ENCODE results near the gene CFAP73. TPM values are rescaled to one million over a fixed set of nuclear protein-coding genes. Genes with fewer than 3 reads are reported as not detected.
"Not testable (repeated sequence)": the region's sequence is repeated elsewhere in the genome, so short reads cannot be mapped to it uniquely, and the experiment has no call there.

CFAP73 gene
- polyA plus RNA-seq, 1 of the 3 experiments (the other 2 are of a cell fraction) = not detected

- ChIA-PET CTCF (interaction anchor here (1.0 to 2.2 kb wide), 2 partner anchors 19 to 22 kb away, joined by 3 to 10 read pairs; no protein-coding TSS in a partner anchor), POLR2A (no interaction called here)
- no peaks in the 10 kb centered on the region for H3K79me2 ChIP-seq (ENCODE audit: insufficient read depth)
- H3K9me3 ChIP-seq = no peaks in the 10 kb centered on the region
- peaks cover 0 to 7% of the 10 kb centered on the region in 2 experiments; a peak in 1 of 4 replicates for H3K4me1 ChIP-seq (ENCODE audit: control insufficient read depth in 1 of 2, insufficient read depth in 2 of 2, low read depth in 1 of 2, low read length in 1 of 2)
- no peak overlapping the region for H3K4me2 ChIP-seq
- H3K36me3 ChIP-seq (replicated peaks in 1 of 2; ENCODE audit: control insufficient read depth in 1 of 2, insufficient read depth in 2 of 2, low read length in 1 of 2) = no peaks in the 10 kb centered on the region
- H3F3A ChIP-seq (replicated peaks; ENCODE audit: insufficient read depth) = no peaks in the 10 kb centered on the region
- no peak overlapping the region for H3K9ac ChIP-seq
- no peak for DNase-seq
- H4K20me1 ChIP-seq (ENCODE audit: insufficient read depth) = no peaks in the 10 kb centered on the region
- no peaks in the 10 kb centered on the region; the same call in 1 of the 2 replicates for H3K27me3 ChIP-seq (ENCODE audit: insufficient read depth)
- no peak overlapping the region for H3K4me3 ChIP-seq (ENCODE audit: low read depth in 2 of 2, low read length in 1 of 2)
- 43% methylated on average over 6 of the region's 6 CpGs for WGBS (ENCODE audit: low lambda C conversion rate)
- no peak overlapping the region for H2AFZ ChIP-seq (ENCODE audit: low read depth)
- no peak overlapping the region for H3K27ac ChIP-seq (ENCODE audit: low read depth in 2 of 2, low read length in 1 of 2)
- TF ChIP-seq MXI1 (IDR thresholded peaks at IDR 0.05; ENCODE audit: low read depth, low read length) = no peak
- TF ChIP-seq POLR2AphosphoS5 (IDR thresholded peaks at IDR 0.05; ENCODE audit: low read depth, low read length) = no peak
- TF ChIP-seq USF2 (IDR thresholded peaks at IDR 0.05; ENCODE audit: borderline replicate concordance, low read depth, low read length) = no peak
- TF ChIP-seq FOXM1 (IDR thresholded peaks at IDR 0.05; ENCODE audit: low read depth) = no peak
- TF ChIP-seq ELF1 (IDR thresholded peaks at IDR 0.05) = no peak
- H3K9me2 ChIP-seq = no peaks in the 10 kb centered on the region
Observed at GRCh38 chr12:113116875-113117274, 32.6 kb upstream of the CFAP73 start.

DNA sequence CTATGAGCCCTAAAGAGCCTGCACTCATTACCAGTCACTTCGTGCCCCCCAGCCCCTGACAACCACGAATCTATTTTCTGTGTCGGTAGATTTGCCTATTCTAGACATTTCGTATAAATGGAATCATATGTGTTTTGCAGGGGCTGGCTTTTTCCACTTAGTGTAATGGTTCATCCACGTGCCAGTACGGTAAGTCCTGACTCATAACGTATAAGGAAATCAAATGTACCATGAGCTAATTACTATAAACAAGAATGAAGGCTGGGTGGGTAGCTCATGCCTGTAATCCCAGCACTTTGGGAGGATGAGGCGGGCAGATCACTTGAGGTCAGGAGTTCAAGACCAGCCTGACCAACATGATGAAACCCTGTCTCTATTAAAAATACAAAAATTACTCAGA is 31.8 kb upstream of the CFAP73 start:
- H3K27me3 ChIP-seq (ENCODE audit: insufficient read depth); H3K4me3 ChIP-seq (ENCODE audit: low read depth in 2 of 2, low read length in 1 of 2); H3K79me2 ChIP-seq (ENCODE audit: insufficient read depth); H3F3A ChIP-seq (replicated peaks; ENCODE audit: insufficient read depth); H3K9me3 ChIP-seq; H3K4me1 ChIP-seq (ENCODE audit: control insufficient read depth in 1 of 2, insufficient read depth in 2 of 2, low read depth in 1 of 2, low read length in 1 of 2); H3K4me2 ChIP-seq; H2AFZ ChIP-seq (ENCODE audit: low read depth); POLR2A ChIA-PET; H3K27ac ChIP-seq (ENCODE audit: low read depth in 2 of 2, low read length in 1 of 2); DNase-seq; H4K20me1 ChIP-seq (ENCODE audit: insufficient read depth); H3K9me2 ChIP-seq; H3K36me3 ChIP-seq (replicated peaks in 1 of 2; ENCODE audit: control insufficient read depth in 1 of 2, insufficient read depth in 2 of 2, low read length in 1 of 2); H3K9ac ChIP-seq: not testable (repeated sequence)
- CTCF ChIA-PET = interaction anchor here (1.0 to 2.2 kb wide), 2 partner anchors 19 to 21 kb away, joined by 3 to 10 read pairs; no protein-coding TSS in a partner anchor
- 41% methylated on average over 8 of the region's 8 CpGs for WGBS (ENCODE audit: low lambda C conversion rate)

GRCh38 chr12:113118142-113118541 is 31.4 kb upstream of the CFAP73 start:
- CTCF ChIA-PET = interaction anchor here (2.2 kb wide), 1 partner anchor 20 kb away, joined by 10 read pairs; no protein-coding TSS in a partner anchor
- POLR2A ChIA-PET = no interaction called here
- TF ChIP-seq EP300 (IDR thresholded peaks at IDR 0.05; ENCODE audit: borderline replicate concordance in 1 of 2, low read depth in 1 of 2, low read length in 1 of 2) (no peak), NRF1 (IDR thresholded peaks at IDR 0.05; ENCODE audit: low read depth, low read length) (no peak), FOSL2 (IDR thresholded peaks at IDR 0.05; ENCODE audit: borderline replicate concordance, low read depth) (no peak), NFIC (IDR thresholded peaks at IDR 0.05; ENCODE audit: borderline replicate concordance) (no peak), TEAD4 (IDR thresholded peaks at IDR 0.05; ENCODE audit: borderline replicate concordance, insufficient read depth) (no peak), GABPA (IDR thresholded peaks at IDR 0.05; ENCODE audit: low read depth) (no peak), JUND (IDR thresholded peaks at IDR 0.05) (no peak), ELF1 (IDR thresholded peaks at IDR 0.05) (no peak), CTCF (IDR thresholded peaks at IDR 0.05) (no peak)
- TF ChIP-seq, protein P1, sequence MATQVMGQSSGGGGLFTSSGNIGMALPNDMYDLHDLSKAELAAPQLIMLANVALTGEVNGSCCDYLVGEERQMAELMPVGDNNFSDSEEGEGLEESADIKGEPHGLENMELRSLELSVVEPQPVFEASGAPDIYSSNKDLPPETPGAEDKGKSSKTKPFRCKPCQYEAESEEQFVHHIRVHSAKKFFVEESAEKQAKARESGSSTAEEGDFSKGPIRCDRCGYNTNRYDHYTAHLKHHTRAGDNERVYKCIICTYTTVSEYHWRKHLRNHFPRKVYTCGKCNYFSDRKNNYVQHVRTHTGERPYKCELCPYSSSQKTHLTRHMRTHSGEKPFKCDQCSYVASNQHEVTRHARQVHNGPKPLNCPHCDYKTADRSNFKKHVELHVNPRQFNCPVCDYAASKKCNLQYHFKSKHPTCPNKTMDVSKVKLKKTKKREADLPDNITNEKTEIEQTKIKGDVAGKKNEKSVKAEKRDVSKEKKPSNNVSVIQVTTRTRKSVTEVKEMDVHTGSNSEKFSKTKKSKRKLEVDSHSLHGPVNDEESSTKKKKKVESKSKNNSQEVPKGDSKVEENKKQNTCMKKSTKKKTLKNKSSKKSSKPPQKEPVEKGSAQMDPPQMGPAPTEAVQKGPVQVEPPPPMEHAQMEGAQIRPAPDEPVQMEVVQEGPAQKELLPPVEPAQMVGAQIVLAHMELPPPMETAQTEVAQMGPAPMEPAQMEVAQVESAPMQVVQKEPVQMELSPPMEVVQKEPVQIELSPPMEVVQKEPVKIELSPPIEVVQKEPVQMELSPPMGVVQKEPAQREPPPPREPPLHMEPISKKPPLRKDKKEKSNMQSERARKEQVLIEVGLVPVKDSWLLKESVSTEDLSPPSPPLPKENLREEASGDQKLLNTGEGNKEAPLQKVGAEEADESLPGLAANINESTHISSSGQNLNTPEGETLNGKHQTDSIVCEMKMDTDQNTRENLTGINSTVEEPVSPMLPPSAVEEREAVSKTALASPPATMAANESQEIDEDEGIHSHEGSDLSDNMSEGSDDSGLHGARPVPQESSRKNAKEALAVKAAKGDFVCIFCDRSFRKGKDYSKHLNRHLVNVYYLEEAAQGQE (IDR thresholded peaks at IDR 0.05; ENCODE audit: low read depth, low read length) = no peak

More at GRCh38 chr12:113118142-113118541, 31.4 kb upstream of the CFAP73 start:
- Histone ChIP-seq H3K27ac (ENCODE audit: low read depth in 2 of 2, low read length in 1 of 2) (no peak overlapping the region), H3K4me3 (ENCODE audit: low read depth in 2 of 2, low read length in 1 of 2) (no peak overlapping the region), H3F3A (replicated peaks; ENCODE audit: insufficient read depth) (no peaks in the 10 kb centered on the region), H3K4me1 (ENCODE audit: control insufficient read depth in 1 of 2, insufficient read depth in 2 of 2, low read depth in 1 of 2, low read length in 1 of 2) (peaks cover 0 to 7% of the 10 kb centered on the region in 2 experiments; a peak in 1 of 4 replicates), H4K20me1 (ENCODE audit: insufficient read depth) (no peaks in the 10 kb centered on the region), H3K9me2 (no peaks in the 10 kb centered on the region), H3K79me2 (ENCODE audit: insufficient read depth) (no peaks in the 10 kb centered on the region), H3K4me2 (no peak overlapping the region), H3K9ac (no peak overlapping the region), H2AFZ (ENCODE audit: low read depth) (no peak overlapping the region), H3K27me3 (ENCODE audit: insufficient read depth) (no peaks in the 10 kb centered on the region; the same call in 1 of the 2 replicates), H3K9me3 (no peaks in the 10 kb centered on the region), H3K36me3 (replicated peaks in 1 of 2; ENCODE audit: control insufficient read depth in 1 of 2, insufficient read depth in 2 of 2, low read length in 1 of 2) (no peaks in the 10 kb centered on the region)
- DNase-seq = no peak
- 58% methylated on average over 1 of the region's 1 CpG for WGBS (ENCODE audit: low lambda C conversion rate)

All from SK-N-SH (cell line).